NCI-H2107 treated with DMSO at 0.1 percent for 48 hours (cell line): ENCODE data around the gene GIT1.
A peak's percentile ranks its signal among the peaks of the same experiment; 100 is the strongest.
"Not testable (repeated sequence)": the region's sequence is repeated elsewhere in the genome, so short reads cannot be mapped to it uniquely, and the experiment has no call there.

Source experiments
- DNase-seq: peaks from one replicate; lab custom pipeline; 2025; ENCODE audit not compliant: unreplicated experiment; lab: John Stamatoyannopoulos, UW

Gene GIT1

GRCh38 chr17:29568331-29569244, 20.9 kb downstream of the GIT1 start, which contains the start of gene TP53I13:
Gene TP53I13, plus strand, starts transcription at chr17:29568701. Its CDS starts 58 bp downstream, at chr17:29568759.
- no peak for DNase-seq

DNA sequence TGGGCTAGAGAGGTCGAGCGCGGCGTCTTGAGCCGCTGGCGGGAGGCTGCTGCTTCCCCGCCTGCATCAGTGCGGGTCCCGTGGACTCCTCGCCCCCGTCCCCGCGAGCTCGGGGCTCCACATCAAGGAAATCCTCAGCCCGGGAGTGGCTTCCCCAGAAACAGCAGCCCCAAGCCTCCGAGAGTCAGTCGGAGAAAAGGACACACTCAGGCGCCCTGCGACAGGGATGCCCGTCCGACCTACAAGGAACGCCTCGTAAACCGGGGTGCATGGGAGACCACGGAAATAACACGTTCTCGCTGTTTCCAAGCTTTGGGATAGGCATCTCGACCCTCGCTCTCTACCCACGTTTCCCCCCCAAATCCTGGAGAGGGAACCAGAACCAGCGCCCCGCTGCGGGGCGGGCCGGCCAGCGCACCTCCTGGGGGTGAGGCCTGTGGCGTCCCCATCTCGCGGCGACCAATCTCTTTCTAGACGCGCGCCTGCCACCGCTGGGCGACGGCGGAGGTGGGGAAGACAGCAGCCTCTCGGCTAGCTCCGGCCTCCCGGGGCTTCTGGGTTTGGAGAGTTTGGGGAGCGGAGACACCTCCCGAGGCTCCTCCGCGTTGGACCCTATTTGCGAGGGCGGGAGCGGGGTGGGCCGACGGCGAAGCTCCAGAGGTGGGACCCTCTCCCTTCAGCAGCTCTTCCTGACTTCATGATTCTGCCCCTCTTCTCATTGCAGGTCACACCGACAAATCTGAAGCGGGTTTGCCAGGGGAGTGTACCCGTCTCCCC, 21.7 kb downstream of the GIT1 start:
- no peak for DNase-seq

- DNase-seq: no peak
Observed at GRCh38 chr17:29567304-29567553, 22.2 kb downstream of the GIT1 start.

GRCh38 chr17:29566473-29567303, 22.8 kb downstream of the GIT1 start, which contains the start of gene ABHD15:
Gene ABHD15, minus strand, starts transcription at chr17:29567037. Its CDS starts 71 bp downstream, at chr17:29566966.
- DNase-seq: no peak

GRCh38 chr17:29565643-29566472, 23.6 kb downstream of the GIT1 start:
- DNase-seq: peak; percentile 68

DNA sequence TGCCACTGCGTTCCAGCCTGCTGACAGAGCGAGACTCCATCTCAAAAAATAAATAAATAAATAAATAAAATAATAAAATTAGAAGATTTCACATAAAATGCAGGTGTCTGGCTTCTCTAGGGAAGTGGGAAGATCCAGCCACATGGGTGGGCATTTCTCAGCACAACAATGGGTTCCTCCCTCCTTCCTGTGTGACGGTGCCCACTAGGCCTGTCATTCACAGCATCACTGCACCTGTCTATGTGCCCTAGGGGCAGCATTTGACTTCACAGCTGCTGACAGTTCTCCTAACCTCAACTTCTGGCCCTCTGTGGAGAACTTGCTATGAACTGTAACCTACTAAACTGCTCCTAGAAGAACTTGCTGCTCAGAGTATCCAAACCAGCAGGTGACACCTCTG, 25.6 kb downstream of the GIT1 start:
- DNase-seq: no peak

GRCh38 chr17:29562615-29563014, 26.8 kb downstream of the GIT1 start:
- DNase-seq: no peak

GRCh38 chr17:29561554-29562517, 27.6 kb downstream of the GIT1 start:
- no peak for DNase-seq

DNA sequence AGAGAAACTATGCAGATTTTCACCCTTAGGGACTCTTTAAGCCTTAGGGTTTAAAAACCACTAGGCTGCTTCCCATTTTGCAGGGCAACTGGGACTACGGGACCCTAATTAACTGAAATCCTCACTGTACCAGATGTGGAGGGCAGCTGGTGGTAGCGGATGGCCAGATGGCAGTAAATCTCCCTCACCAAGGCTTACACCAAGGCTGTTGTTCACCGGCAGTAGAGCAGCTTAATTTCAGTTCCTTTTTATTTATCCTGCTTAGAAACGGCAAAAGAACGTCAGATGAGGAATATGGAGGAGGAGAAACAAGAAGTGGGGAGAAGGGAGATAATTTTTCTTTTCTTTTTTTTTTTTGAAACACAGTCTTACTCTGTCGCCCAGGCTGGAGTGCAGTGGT, 29.1 kb downstream of the GIT1 start:
- DNase-seq: no peak

DNA sequence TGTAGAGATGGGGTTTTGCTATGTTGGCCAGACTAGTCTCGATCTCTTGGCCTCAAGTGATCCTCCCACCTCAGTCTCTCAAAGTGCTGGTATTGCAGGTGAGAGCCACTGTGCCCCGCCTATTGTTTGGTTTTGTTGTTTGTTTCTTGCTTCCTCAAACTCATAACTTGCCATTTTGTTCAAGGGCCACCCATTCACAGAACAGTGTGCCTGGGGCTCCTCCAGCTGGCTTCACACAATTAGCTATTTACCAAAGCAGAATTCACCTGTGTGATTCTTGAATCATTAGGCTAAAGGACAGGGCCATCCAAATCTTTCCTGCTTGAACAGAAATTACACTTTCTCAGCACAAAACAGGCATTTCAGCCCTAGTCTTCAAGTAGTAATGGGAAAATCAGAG, 29.8 kb downstream of the GIT1 start:
- DNase-seq: no peak

GRCh38 chr17:29558139-29558538, 31.3 kb downstream of the GIT1 start:
- DNase-seq: not testable (repeated sequence)

DNA sequence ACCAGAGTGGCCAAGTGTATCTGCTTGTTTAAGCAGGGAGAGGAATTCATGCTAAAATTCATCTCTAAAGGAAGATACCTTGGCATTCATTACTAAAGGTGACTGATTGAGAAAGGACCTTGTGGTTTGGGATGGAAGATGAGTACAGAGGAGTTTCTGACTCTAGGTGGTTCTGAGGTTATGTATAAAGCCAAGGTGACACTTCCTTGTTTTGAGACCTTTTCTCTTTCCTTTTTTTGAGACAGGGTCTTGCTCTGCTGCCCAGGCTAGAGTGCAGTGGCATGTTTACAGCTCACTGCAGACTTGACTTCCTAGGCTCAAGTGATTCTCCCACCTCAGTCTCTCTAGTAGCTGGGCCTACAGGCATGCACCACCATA, 31.7 kb downstream of the GIT1 start:
- DNase-seq: no peak

DNA sequence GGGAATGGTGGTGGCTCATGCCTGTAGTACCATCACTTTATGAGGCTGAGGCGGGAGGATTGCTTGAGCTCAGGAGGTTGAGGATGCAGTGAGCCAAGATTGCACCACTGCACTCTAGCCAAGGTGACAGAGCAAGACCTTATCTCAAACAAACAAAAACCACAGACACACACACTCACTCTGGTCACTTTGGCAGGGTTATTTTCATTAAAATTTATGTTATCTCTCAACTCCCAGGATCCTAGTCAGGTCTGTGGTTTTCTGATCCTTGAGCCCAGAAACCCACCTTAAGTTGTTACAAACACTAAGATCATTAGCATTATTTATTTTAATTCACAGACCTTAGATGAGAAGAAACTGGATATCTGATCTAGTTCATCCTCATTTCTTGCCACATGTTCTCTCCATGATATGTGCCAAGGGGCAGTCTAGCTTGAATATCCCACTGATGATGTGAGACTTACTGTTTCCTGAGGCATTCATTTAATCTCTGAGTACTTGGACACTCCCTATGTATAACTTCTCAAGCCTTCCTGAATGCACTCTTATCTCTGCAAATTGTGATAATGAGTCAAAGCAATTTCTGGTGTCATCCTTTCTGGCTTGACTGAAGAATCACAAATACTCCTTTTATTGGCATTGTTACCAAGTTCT, 32.2 kb downstream of the GIT1 start:
- no peak for DNase-seq

- no peak for DNase-seq
Observed at GRCh38 chr17:29555840-29556239, 33.6 kb downstream of the GIT1 start.

- DNase-seq: no peak
Observed at GRCh38 chr17:29549177-29549923, 40.1 kb downstream of the GIT1 start.

GRCh38 chr17:29546830-29547229, 42.6 kb downstream of the GIT1 start:
- DNase-seq: no peak

DNA sequence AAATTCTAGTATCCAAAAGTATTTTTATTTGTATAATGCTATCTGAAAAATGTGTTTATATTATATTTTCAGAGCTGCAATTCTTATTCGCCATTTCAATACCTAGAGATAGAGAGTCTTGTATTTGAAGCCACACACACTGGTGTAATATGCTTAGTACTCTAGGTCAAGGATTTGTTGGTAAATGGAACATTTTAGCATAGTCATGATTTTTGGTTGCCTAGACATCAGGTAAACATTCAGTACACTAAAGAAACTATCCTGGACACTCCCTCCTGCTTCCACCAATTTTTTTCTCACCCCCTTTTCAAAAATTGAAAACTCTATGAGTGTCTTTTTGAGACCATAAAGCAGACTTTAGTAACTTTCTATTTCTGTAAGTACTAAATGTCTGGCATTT, 43.4 kb downstream of the GIT1 start:
- DNase-seq: no peak

DNA sequence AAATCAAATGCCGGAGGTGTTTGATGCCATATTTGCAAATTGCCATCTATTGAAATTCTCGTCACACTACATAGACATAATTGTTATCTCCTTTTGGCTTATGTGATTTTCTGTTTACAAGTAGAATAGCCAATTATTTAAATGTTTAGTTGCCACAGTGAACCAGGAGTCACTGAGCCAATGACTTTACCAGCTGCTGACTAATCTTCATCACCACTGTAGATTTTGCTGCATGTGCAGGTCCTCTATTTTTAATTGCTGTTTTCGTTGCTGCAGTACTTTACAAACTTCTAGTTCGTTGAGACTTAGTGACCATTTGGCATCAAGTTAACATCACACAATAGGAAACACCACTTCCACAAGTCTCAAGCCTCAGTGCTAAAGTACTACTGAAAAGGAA, 45.4 kb downstream of the GIT1 start:
- DNase-seq: no peak
